Measurements from ENCODE around the gene DIS3L2.

DIS3L2 gene

GRCh38 chr2:232339121-232340081 lies 377.9 kb downstream of the DIS3L2 start:
- Histone ChIP-seq H3K9ac (ENCODE audit: low read depth, low read length, poor library complexity, severe bottlenecking) (no peak overlapping the region), H3K4me3 (ENCODE audit: low read length, poor library complexity, severe bottlenecking) (no peak overlapping the region), H3F3A (ENCODE audit: low read depth) (no peaks in the 10 kb centered on the region), H3K9me3 (ENCODE audit: insufficient read depth, low read depth, low read length) (no peaks in the 10 kb centered on the region), H3K36me3 (ENCODE audit: insufficient read depth, low read length) (no peaks in the 10 kb centered on the region), H2AFZ (ENCODE audit: low read length) (no peak overlapping the region), H3K4me1 (ENCODE audit: insufficient read depth, low read length, poor library complexity, severe bottlenecking) (no peaks in the 10 kb centered on the region), H4K20me1 (ENCODE audit: insufficient read depth, low read length, poor library complexity, severe bottlenecking) (no peaks in the 10 kb centered on the region), H3K4me2 (ENCODE audit: low read depth, low read length, poor library complexity, severe bottlenecking) (no peak overlapping the region), H3K79me2 (ENCODE audit: insufficient read depth, low read length) (no peaks in the 10 kb centered on the region), H3K9me2 (replicated peaks; ENCODE audit: low read depth, low read length) (no peaks in the 10 kb centered on the region), H3K27me3 (ENCODE audit: insufficient read depth, low read length, poor library complexity, severe bottlenecking) (no peaks in the 10 kb centered on the region)
- no peak for TF ChIP-seq EZH2phosphoT487 (IDR thresholded peaks at IDR 0.05; ENCODE audit: borderline replicate concordance)
- TF ChIP-seq, protein P1, sequence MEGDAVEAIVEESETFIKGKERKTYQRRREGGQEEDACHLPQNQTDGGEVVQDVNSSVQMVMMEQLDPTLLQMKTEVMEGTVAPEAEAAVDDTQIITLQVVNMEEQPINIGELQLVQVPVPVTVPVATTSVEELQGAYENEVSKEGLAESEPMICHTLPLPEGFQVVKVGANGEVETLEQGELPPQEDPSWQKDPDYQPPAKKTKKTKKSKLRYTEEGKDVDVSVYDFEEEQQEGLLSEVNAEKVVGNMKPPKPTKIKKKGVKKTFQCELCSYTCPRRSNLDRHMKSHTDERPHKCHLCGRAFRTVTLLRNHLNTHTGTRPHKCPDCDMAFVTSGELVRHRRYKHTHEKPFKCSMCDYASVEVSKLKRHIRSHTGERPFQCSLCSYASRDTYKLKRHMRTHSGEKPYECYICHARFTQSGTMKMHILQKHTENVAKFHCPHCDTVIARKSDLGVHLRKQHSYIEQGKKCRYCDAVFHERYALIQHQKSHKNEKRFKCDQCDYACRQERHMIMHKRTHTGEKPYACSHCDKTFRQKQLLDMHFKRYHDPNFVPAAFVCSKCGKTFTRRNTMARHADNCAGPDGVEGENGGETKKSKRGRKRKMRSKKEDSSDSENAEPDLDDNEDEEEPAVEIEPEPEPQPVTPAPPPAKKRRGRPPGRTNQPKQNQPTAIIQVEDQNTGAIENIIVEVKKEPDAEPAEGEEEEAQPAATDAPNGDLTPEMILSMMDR (conservative IDR thresholded peaks at IDR 0.05; ENCODE audit: low read length) = peak; percentile 32

GRCh38 chr2:232340171-232340935 lies 378.8 kb downstream of the DIS3L2 start:
- H3K79me2 ChIP-seq (ENCODE audit: insufficient read depth, low read length) = no peaks in the 10 kb centered on the region
- H3K4me2 ChIP-seq (ENCODE audit: low read depth, low read length, poor library complexity, severe bottlenecking) = no peak overlapping the region
- H3K4me3 ChIP-seq (ENCODE audit: low read length, poor library complexity, severe bottlenecking) = no peak overlapping the region
- H3K36me3 ChIP-seq (ENCODE audit: insufficient read depth, low read length) = no peaks in the 10 kb centered on the region
- H3K9me3 ChIP-seq (ENCODE audit: insufficient read depth, low read depth, low read length) = no peaks in the 10 kb centered on the region
- H2AFZ ChIP-seq (ENCODE audit: low read length) = no peak overlapping the region
- no peaks in the 10 kb centered on the region for H3K9me2 ChIP-seq (replicated peaks; ENCODE audit: low read depth, low read length)
- no peaks in the 10 kb centered on the region for H3K4me1 ChIP-seq (ENCODE audit: insufficient read depth, low read length, poor library complexity, severe bottlenecking)
- TF ChIP-seq, protein P1 (conservative IDR thresholded peaks at IDR 0.05; ENCODE audit: low read length) = no peak
- TF ChIP-seq EZH2phosphoT487 (IDR thresholded peaks at IDR 0.05; ENCODE audit: borderline replicate concordance) = no peak
- no peak overlapping the region for H3K9ac ChIP-seq (ENCODE audit: low read depth, low read length, poor library complexity, severe bottlenecking)
- no peaks in the 10 kb centered on the region for H3F3A ChIP-seq (ENCODE audit: low read depth)
- H3K27me3 ChIP-seq (ENCODE audit: insufficient read depth, low read length, poor library complexity, severe bottlenecking) = no peaks in the 10 kb centered on the region
- H4K20me1 ChIP-seq (ENCODE audit: insufficient read depth, low read length, poor library complexity, severe bottlenecking) = no peaks in the 10 kb centered on the region

- TF ChIP-seq, protein P1 (conservative IDR thresholded peaks at IDR 0.05; ENCODE audit: low read length) = no peak
- TF ChIP-seq EZH2phosphoT487 (IDR thresholded peaks at IDR 0.05; ENCODE audit: borderline replicate concordance) = no peak
- no peak overlapping the region for H3K4me2 ChIP-seq (ENCODE audit: low read depth, low read length, poor library complexity, severe bottlenecking)
- no peaks in the 10 kb centered on the region for H3K27me3 ChIP-seq (ENCODE audit: insufficient read depth, low read length, poor library complexity, severe bottlenecking)
These were observed 379.7 kb downstream of the DIS3L2 start for GRCh38 chr2:232341061-232341738.

More at GRCh38 chr2:232341061-232341738, 379.7 kb downstream of the DIS3L2 start:
- Histone ChIP-seq H3K79me2 (ENCODE audit: insufficient read depth, low read length) (no peaks in the 10 kb centered on the region), H3K9ac (ENCODE audit: low read depth, low read length, poor library complexity, severe bottlenecking) (no peak overlapping the region), H2AFZ (ENCODE audit: low read length) (no peak overlapping the region), H3F3A (ENCODE audit: low read depth) (no peaks in the 10 kb centered on the region), H3K4me3 (ENCODE audit: low read length, poor library complexity, severe bottlenecking) (no peak overlapping the region), H3K4me1 (ENCODE audit: insufficient read depth, low read length, poor library complexity, severe bottlenecking) (no peaks in the 10 kb centered on the region), H4K20me1 (ENCODE audit: insufficient read depth, low read length, poor library complexity, severe bottlenecking) (no peaks in the 10 kb centered on the region), H3K9me3 (ENCODE audit: insufficient read depth, low read depth, low read length) (no peaks in the 10 kb centered on the region), H3K36me3 (ENCODE audit: insufficient read depth, low read length) (no peaks in the 10 kb centered on the region), H3K9me2 (replicated peaks; ENCODE audit: low read depth, low read length) (no peaks in the 10 kb centered on the region)
